ENCODE results near the gene GRXCR2.

- TF ChIP-seq ZNF70 (CRISPR knock-in tag; IDR thresholded peaks at IDR 0.05): no peak
- no peak for TF ChIP-seq ARNTL (CRISPR knock-in tag; IDR thresholded peaks at IDR 0.05; ENCODE audit: borderline replicate concordance, low read depth)
- no peak for TF ChIP-seq CSDC2 (CRISPR knock-in tag; IDR thresholded peaks at IDR 0.05)
These were observed 14.4 kb upstream of the GRXCR2 start for GRCh38 chr5:145887217-145887616.

All from SK-N-SH treated with all-trans-retinoic acid at 6 μM for 48 hours (cell line).